HG02884 (cell line): ENCODE results near the gene LAMC1.
"Not testable (repeated sequence)": the region's sequence is repeated elsewhere in the genome, so short reads cannot be mapped to it uniquely, and the experiment has no call there.

Experiments
- ATAC-seq: cut with Tn5 transposase; IDR thresholded peaks from one replicate; pipeline ENCODE4 v1.9.1; 2021; ENCODE audit warnings: mild to moderate bottlenecking, moderate library complexity; ENCODE audit not compliant: unreplicated experiment

LAMC1 gene

GRCh38 chr1:183040547-183040971 lies 17.3 kb downstream of the LAMC1 start:
- no peak for ATAC-seq

GRCh38 chr1:183043254-183043653 lies 20.0 kb downstream of the LAMC1 start:
- ATAC-seq = no peak

GRCh38 chr1:183043872-183044854 lies 20.9 kb downstream of the LAMC1 start:
- no peak for ATAC-seq

- ATAC-seq = no peak
These were observed 21.9 kb downstream of the LAMC1 start for GRCh38 chr1:183044893-183045649.

GRCh38 chr1:183048087-183049085 lies 25.2 kb downstream of the LAMC1 start:
- ATAC-seq = peak; percentile 99

- no peak for ATAC-seq
These were observed 28.3 kb downstream of the LAMC1 start for GRCh38 chr1:183051546-183051945.

GRCh38 chr1:183052861-183053260 lies 29.6 kb downstream of the LAMC1 start:
- ATAC-seq = no peak

GRCh38 chr1:183058851-183059502 lies 35.8 kb downstream of the LAMC1 start:
- ATAC-seq = no peak

GRCh38 chr1:183061194-183061593 lies 38.0 kb downstream of the LAMC1 start:
- no peak for ATAC-seq

- ATAC-seq = no peak
These were observed 40.1 kb downstream of the LAMC1 start for GRCh38 chr1:183063349-183063748.

- no peak for ATAC-seq
These were observed 42.0 kb downstream of the LAMC1 start for GRCh38 chr1:183065168-183065706.

GRCh38 chr1:183066432-183066831 lies 43.2 kb downstream of the LAMC1 start:
- not testable (repeated sequence) for ATAC-seq

- no peak for ATAC-seq
These were observed 46.5 kb downstream of the LAMC1 start for GRCh38 chr1:183069562-183070216.

GRCh38 chr1:183070234-183070922 lies 47.2 kb downstream of the LAMC1 start:
- ATAC-seq = no peak

- ATAC-seq = peak; percentile 78
These were observed 47.9 kb downstream of the LAMC1 start for GRCh38 chr1:183070923-183071618.

- not testable (repeated sequence) for ATAC-seq
These were observed 49.4 kb downstream of the LAMC1 start for GRCh38 chr1:183072595-183072994.

GRCh38 chr1:183073320-183073719 lies 50.1 kb downstream of the LAMC1 start:
- no peak for ATAC-seq

- ATAC-seq = no peak
These were observed 51.0 kb downstream of the LAMC1 start for GRCh38 chr1:183074215-183074614.
